AG20443 (cell line): ENCODE results near the gene SDR39U1.
A peak's percentile ranks its signal among the peaks of the same experiment; 100 is the strongest.
"Not testable (repeated sequence)": the region's sequence is repeated elsewhere in the genome, so short reads cannot be mapped to it uniquely, and the experiment has no call there.

ENCODE experiments used
- DNase-seq: peaks from one replicate; pipeline ENCODE4 v3.0.0; 2012; ENCODE audit warnings: low spot score, mixed read lengths

SDR39U1 gene

GRCh38 chr14:24442240-24443052 lies at the start of gene SDR39U1:
Gene SDR39U1, minus strand, starts transcription at chr14:24442776. Its CDS starts 7 bp downstream, at chr14:24442769.
- DNase-seq = peak; percentile 97

- not testable (repeated sequence) for DNase-seq
These were observed 49.2 kb upstream of the SDR39U1 start for GRCh38 chr14:24491586-24492408.

- peak; percentile 26 for DNase-seq
These were observed 41.2 kb upstream of the SDR39U1 start for GRCh38 chr14:24483604-24484252.

GRCh38 chr14:24482699-24483303 lies 40.2 kb upstream of the SDR39U1 start:
- peak; percentile 25 for DNase-seq

- DNase-seq = peak; percentile 85
These were observed 39.2 kb upstream of the SDR39U1 start for GRCh38 chr14:24481622-24482324.

GRCh38 chr14:24479999-24480398 lies 37.4 kb upstream of the SDR39U1 start:
- DNase-seq = not testable (repeated sequence)

- no peak for DNase-seq
These were observed 32.7 kb upstream of the SDR39U1 start for GRCh38 chr14:24475261-24475660.

- no peak for DNase-seq
These were observed 30.6 kb upstream of the SDR39U1 start for GRCh38 chr14:24473211-24473610.

GRCh38 chr14:24470450-24470849 lies 27.9 kb upstream of the SDR39U1 start:
- not testable (repeated sequence) for DNase-seq

- no peak for DNase-seq
These were observed 23.2 kb upstream of the SDR39U1 start for GRCh38 chr14:24465805-24466204.

- DNase-seq = no peak
These were observed 22.8 kb upstream of the SDR39U1 start for GRCh38 chr14:24465368-24465767.

- DNase-seq = no peak
These were observed 21.6 kb upstream of the SDR39U1 start for GRCh38 chr14:24463884-24464785.

- DNase-seq = no peak
These were observed 20.7 kb upstream of the SDR39U1 start for GRCh38 chr14:24463017-24463883.

GRCh38 chr14:24461336-24461735 lies 18.8 kb upstream of the SDR39U1 start:
- DNase-seq = no peak

GRCh38 chr14:24459331-24459730 lies 16.8 kb upstream of the SDR39U1 start:
- DNase-seq = no peak

GRCh38 chr14:24458736-24459135 lies 16.2 kb upstream of the SDR39U1 start:
- no peak for DNase-seq

- no peak for DNase-seq
These were observed 14.4 kb upstream of the SDR39U1 start for GRCh38 chr14:24456980-24457379.

- DNase-seq = not testable (repeated sequence)
These were observed 8.3 kb upstream of the SDR39U1 start for GRCh38 chr14:24450828-24451227.

- no peak for DNase-seq
These were observed 583 bp upstream of the SDR39U1 start for GRCh38 chr14:24443053-24443665.
